MCF 10A (cell line): ENCODE measurements around the gene MACC1. TPM values are rescaled to one million over a fixed set of nuclear protein-coding genes. Genes with fewer than 3 reads are reported as not detected.

ENCODE experiments used
- BruUV-seq: library from RNA; stranded (reverse); fragments of 400-500 nt; replicated peaks from 2 replicates; lab custom pipeline; 2021; lab: Mats Ljungman, UMichigan
- CTCF ChIA-PET: fragments of 300-600 bp; sonication (Branson Sonifier 250); formaldehyde crosslinking; extraction: SDS; loops from one replicate; lab custom pipeline; 2021; ENCODE audit warnings: antibody characterized with exemption, inconsistent platforms; lab: Yijun Ruan, JAX
- POLR2A ChIA-PET: fragments of 300-600, 350-650 bp; sonication (Branson Sonifier 250); formaldehyde crosslinking; extraction: SDS; loops from one replicate; lab custom pipeline; 2020; ENCODE audit warnings: antibody characterized with exemption, inconsistent platforms; lab: Yijun Ruan, JAX
- DNase-seq: peaks from one replicate; pipeline ENCODE4 v3.0.0-alpha.2; 2018; ENCODE audit not compliant: unreplicated experiment
- H3K27ac Mint-ChIP-seq: one replicate; pipeline ENCODE4 v1.8.0; 2022; ENCODE audit warnings: mild to moderate bottlenecking, low read depth, mixed read lengths; ENCODE audit not compliant: unreplicated experiment
- H3K27me3 Mint-ChIP-seq: one replicate; pipeline ENCODE4 v1.8.0; 2022; ENCODE audit warnings: mixed read lengths; ENCODE audit not compliant: insufficient read depth, unreplicated experiment
- H3K36me3 Mint-ChIP-seq: one replicate; pipeline ENCODE4 v1.8.0; 2022; ENCODE audit warnings: mild to moderate bottlenecking, moderate library complexity, mixed read lengths; ENCODE audit not compliant: insufficient read depth, unreplicated experiment
- H3K4me1 Mint-ChIP-seq: one replicate; pipeline ENCODE4 v1.8.0; 2022; ENCODE audit warnings: mixed read lengths; ENCODE audit not compliant: insufficient read depth, unreplicated experiment
- H3K4me3 Mint-ChIP-seq: one replicate; pipeline ENCODE4 v1.8.0; 2022; ENCODE audit warnings: mild to moderate bottlenecking, moderate library complexity, mixed read lengths; ENCODE audit not compliant: unreplicated experiment
- H3K9me3 Mint-ChIP-seq: one replicate; pipeline ENCODE4 v1.8.0; 2022; ENCODE audit warnings: mixed read lengths; ENCODE audit not compliant: unreplicated experiment
- intact Hi-C: fragments of 100-400 bp; cut with micrococcal nuclease; formaldehyde crosslinking; loops from 2 replicates; pipeline ENCODE4 v1.14.1; 2022
- total RNA-seq: library from RNA; stranded (reverse); gene quantifications from 2 replicates; pipeline ENCODE4 v1.2.3, GENCODE V29; 2022
- TF ChIP-seq, protein P1 (sequence below): fragments of 200-600 bp; IDR thresholded peaks from one replicate; pipeline ENCODE4 v1.8.0; 2022; ENCODE audit warnings: antibody characterized with exemption, mild to moderate bottlenecking; ENCODE audit not compliant: unreplicated experiment

MACC1 gene
- total RNA-seq, 1 experiment from 2014 or later, result 0.14 TPM

DNA sequence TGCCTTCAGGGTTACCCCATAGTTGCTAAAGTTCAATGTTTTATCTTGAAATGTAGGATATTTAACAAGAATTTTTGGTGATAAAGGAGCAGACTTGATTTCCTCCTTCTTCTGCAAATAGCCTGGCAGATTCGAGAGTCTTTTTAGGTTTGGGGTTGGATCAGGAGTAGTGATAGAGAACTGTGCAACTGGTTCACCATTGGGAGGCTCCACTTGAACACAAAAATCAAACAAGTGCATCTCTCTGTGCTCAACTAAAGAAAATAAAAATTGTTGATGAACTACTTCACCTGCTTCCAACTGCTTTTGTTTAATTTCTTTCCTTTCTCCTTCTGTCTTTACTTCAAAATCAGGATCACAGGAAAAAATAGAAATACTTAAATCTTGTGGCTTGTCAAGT, 58.5 kb downstream of the MACC1 start:
- CTCF ChIA-PET, result interaction anchor here (0.6 to 1.6 kb wide), 5 partner anchors 14 to 1134 kb away, joined by 3 to 8 read pairs (median 3); no protein-coding TSS in a partner anchor
- H3K36me3 Mint-ChIP-seq, result no peaks in the 10 kb centered on the region
- peak; percentile 18 for DNase-seq
- TF ChIP-seq, protein P1, sequence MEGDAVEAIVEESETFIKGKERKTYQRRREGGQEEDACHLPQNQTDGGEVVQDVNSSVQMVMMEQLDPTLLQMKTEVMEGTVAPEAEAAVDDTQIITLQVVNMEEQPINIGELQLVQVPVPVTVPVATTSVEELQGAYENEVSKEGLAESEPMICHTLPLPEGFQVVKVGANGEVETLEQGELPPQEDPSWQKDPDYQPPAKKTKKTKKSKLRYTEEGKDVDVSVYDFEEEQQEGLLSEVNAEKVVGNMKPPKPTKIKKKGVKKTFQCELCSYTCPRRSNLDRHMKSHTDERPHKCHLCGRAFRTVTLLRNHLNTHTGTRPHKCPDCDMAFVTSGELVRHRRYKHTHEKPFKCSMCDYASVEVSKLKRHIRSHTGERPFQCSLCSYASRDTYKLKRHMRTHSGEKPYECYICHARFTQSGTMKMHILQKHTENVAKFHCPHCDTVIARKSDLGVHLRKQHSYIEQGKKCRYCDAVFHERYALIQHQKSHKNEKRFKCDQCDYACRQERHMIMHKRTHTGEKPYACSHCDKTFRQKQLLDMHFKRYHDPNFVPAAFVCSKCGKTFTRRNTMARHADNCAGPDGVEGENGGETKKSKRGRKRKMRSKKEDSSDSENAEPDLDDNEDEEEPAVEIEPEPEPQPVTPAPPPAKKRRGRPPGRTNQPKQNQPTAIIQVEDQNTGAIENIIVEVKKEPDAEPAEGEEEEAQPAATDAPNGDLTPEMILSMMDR, result no peak
- H3K27me3 Mint-ChIP-seq, result no peaks in the 10 kb centered on the region
- POLR2A ChIA-PET, result no interaction called here
- peak overlapping the region; percentile 30 for H3K27ac Mint-ChIP-seq
- no TSS peak for BruUV-seq
- no peak overlapping the region for H3K4me3 Mint-ChIP-seq
- intact Hi-C loops, result no loop called here
- H3K4me1 Mint-ChIP-seq, result no peaks in the 10 kb centered on the region
- no peaks in the 10 kb centered on the region for H3K9me3 Mint-ChIP-seq

GRCh38 chr7:20157456-20157855, 59.7 kb downstream of the MACC1 start:
- Mint-ChIP-seq H3K4me3 (no peak overlapping the region), H3K36me3 (no peaks in the 10 kb centered on the region), H3K9me3 (no peaks in the 10 kb centered on the region), H3K4me1 (no peaks in the 10 kb centered on the region), H3K27me3 (no peaks in the 10 kb centered on the region), H3K27ac (no peak overlapping the region)
- DNase-seq, result no peak
- POLR2A ChIA-PET, result no interaction called here
- no TSS peak for BruUV-seq
- intact Hi-C loops, result no loop called here
- TF ChIP-seq, protein P1, result no peak
- CTCF ChIA-PET, result interaction anchor here (2.9 kb wide), 1 partner anchor 16 kb away, joined by 11 read pairs; no protein-coding TSS in a partner anchor

DNA sequence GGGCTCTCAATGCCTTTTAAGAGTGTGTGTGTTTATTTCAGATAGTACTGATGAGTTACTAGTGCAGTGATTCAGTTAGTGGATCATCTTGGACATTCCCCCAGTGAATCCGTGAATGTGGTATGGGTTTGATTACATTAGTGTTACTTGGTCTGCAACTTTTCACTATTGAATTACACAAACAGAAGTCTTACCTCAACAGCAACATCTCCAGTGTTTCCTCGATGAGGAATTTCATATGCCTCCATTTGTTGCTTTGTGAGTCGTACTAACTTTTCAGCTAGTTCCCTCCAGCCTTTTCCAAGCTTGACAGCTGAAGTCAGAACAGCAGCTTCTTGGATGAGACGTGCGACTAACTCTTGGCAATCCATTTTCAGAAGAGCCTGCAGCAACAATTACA, 63.2 kb downstream of the MACC1 start:
- intact Hi-C loops, result no loop called here
- Mint-ChIP-seq H3K27ac (no peak overlapping the region), H3K4me1 (no peaks in the 10 kb centered on the region), H3K36me3 (no peaks in the 10 kb centered on the region), H3K27me3 (no peaks in the 10 kb centered on the region), H3K4me3 (no peak overlapping the region), H3K9me3 (no peaks in the 10 kb centered on the region)
- DNase-seq, result no peak
- TF ChIP-seq, protein P1, result no peak
- ChIA-PET POLR2A (interaction anchor here (0.7 kb wide), 1 partner anchor 96 kb away, joined by 3 read pairs; no protein-coding TSS in a partner anchor), CTCF (interaction anchor here (0.7 kb wide), 1 partner anchor 328 kb away, joined by 3 read pairs; no protein-coding TSS in a partner anchor)
- no TSS peak for BruUV-seq

DNA sequence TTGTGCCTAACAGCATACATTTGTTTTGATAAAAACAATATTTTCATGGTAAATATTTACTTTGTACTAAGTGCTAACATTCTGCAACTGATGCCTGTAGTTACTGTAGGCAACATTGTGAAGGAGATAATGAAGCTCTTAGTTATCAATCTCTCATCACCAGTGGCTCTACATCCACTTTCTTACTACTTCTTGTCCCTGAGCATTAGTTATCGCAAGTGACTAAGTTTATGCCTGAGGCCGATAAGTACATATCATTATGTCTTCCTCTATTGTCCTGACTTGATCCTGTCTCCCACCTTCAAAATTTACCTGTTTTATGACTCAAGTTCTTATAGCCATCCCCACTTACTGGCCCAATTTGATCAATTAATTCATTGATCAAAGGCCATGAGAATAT, 63.6 kb downstream of the MACC1 start:
- TF ChIP-seq, protein P1, result no peak
- no peaks in the 10 kb centered on the region for H3K27me3 Mint-ChIP-seq
- BruUV-seq, result no TSS peak
- no peaks in the 10 kb centered on the region for H3K36me3 Mint-ChIP-seq
- H3K27ac Mint-ChIP-seq, result no peak overlapping the region
- ChIA-PET CTCF (no interaction called here), POLR2A (no interaction called here)
- no peak for DNase-seq
- no peaks in the 10 kb centered on the region for H3K9me3 Mint-ChIP-seq
- no peaks in the 10 kb centered on the region for H3K4me1 Mint-ChIP-seq
- H3K4me3 Mint-ChIP-seq, result no peak overlapping the region
- intact Hi-C loops, result no loop called here
